H9 (cell line): ENCODE measurements around the gene YBX3. TPM values are rescaled to one million over a fixed set of nuclear protein-coding genes. Genes with fewer than 3 reads are reported as not detected.

ENCODE experiments used
- DNase-seq: peaks from one replicate; pipeline ENCODE4 v3.0.0-alpha.2; 2017
- H2AFZ ChIP-seq: one replicate; pipeline ENCODE4 v1.6.1; 2013; ENCODE audit warnings: mild to moderate bottlenecking, low read length, control low read depth, moderate library complexity
- H2AK5ac ChIP-seq: 2 replicates; pipeline ENCODE4 v1.6.1; 2013; ENCODE audit warnings: low read length, control low read depth, mixed read lengths; ENCODE audit not compliant: insufficient read length
- H2BK120ac ChIP-seq: one replicate; pipeline ENCODE4 v1.6.1; 2013; ENCODE audit warnings: low read depth, mild to moderate bottlenecking, low read length, control low read depth, inconsistent platforms; ENCODE audit not compliant: poor library complexity, severe bottlenecking
- H2BK12ac ChIP-seq: 2 replicates; pipeline ENCODE4 v1.6.1; 2013; ENCODE audit warnings: low read length, control low read depth, mixed read lengths, low read depth; ENCODE audit not compliant: insufficient read length
- H2BK15ac ChIP-seq: 2 replicates; pipeline ENCODE4 v1.6.1; 2013; ENCODE audit warnings: low read depth, low read length, control low read depth
- H2BK20ac ChIP-seq: one replicate; pipeline ENCODE4 v1.6.1; 2013; ENCODE audit warnings: low read depth, mild to moderate bottlenecking, low read length, control low read depth, inconsistent platforms; ENCODE audit not compliant: poor library complexity, severe bottlenecking
- H2BK5ac ChIP-seq: 2 replicates; pipeline ENCODE4 v1.6.1; 2013; ENCODE audit warnings: low read length, control low read depth, mixed read lengths; ENCODE audit not compliant: insufficient read length
- H3K14ac ChIP-seq: 2 replicates; pipeline ENCODE4 v1.6.1; 2013; ENCODE audit warnings: low read length, control low read depth; ENCODE audit not compliant: insufficient read depth
- H3K18ac ChIP-seq: 2 replicates; pipeline ENCODE4 v1.6.1; 2013; ENCODE audit warnings: low read depth, mild to moderate bottlenecking, mixed read lengths, low read length, control low read depth; ENCODE audit not compliant: insufficient read length
- H3K23ac ChIP-seq: 2 replicates; pipeline ENCODE4 v1.6.1; 2013; ENCODE audit warnings: low read length, control low read depth, mixed read lengths, low read depth; ENCODE audit not compliant: insufficient read length
- H3K23me2 ChIP-seq: 2 replicates; pipeline ENCODE4 v1.6.1; 2013; ENCODE audit warnings: low read depth, mild to moderate bottlenecking, mixed read lengths, low read length, control low read depth; ENCODE audit not compliant: insufficient read length, poor library complexity, severe bottlenecking
- H3K27ac ChIP-seq: 2 replicates; pipeline ENCODE4 v1.5.1; 2013; ENCODE audit warnings: low read length, control low read depth, mixed read lengths, low read depth; ENCODE audit not compliant: insufficient read length
- H3K27me3 ChIP-seq: 2 replicates; pipeline ENCODE4 v1.6.1; 2013; ENCODE audit warnings: low read length, control low read depth, inconsistent platforms; ENCODE audit not compliant: insufficient read depth
- H3K4ac ChIP-seq: 2 replicates; pipeline ENCODE4 v1.6.1; 2013; ENCODE audit warnings: low read depth, mild to moderate bottlenecking, control low read depth, inconsistent platforms, low read length, moderate library complexity
- H3K4me1 ChIP-seq: 2 replicates; pipeline ENCODE4 v1.6.1; 2013; ENCODE audit warnings: low read length, control low read depth, inconsistent platforms; ENCODE audit not compliant: insufficient read depth
- H3K4me2 ChIP-seq: 2 replicates; pipeline ENCODE4 v1.6.1; 2013; ENCODE audit warnings: low read length, control low read depth, mixed read lengths; ENCODE audit not compliant: insufficient read length, insufficient read depth
- H3K56ac ChIP-seq: 2 replicates; pipeline ENCODE4 v1.6.1; 2013; ENCODE audit warnings: low read depth, mild to moderate bottlenecking, mixed read lengths, low read length, control low read depth; ENCODE audit not compliant: insufficient read length
- H3K79me1 ChIP-seq: 2 replicates; pipeline ENCODE4 v1.6.1; 2013; ENCODE audit warnings: low read depth, mild to moderate bottlenecking, moderate library complexity, low read length, control low read depth, inconsistent platforms; ENCODE audit not compliant: insufficient read depth, poor library complexity, severe bottlenecking
- H3K79me2 ChIP-seq: 2 replicates; pipeline ENCODE4 v1.6.1; 2013; ENCODE audit warnings: low read length, control low read depth, inconsistent platforms; ENCODE audit not compliant: insufficient read depth
- H3K9ac ChIP-seq: 2 replicates; pipeline ENCODE4 v1.6.1; 2013; ENCODE audit warnings: low read length, control low read depth, mixed read lengths; ENCODE audit not compliant: insufficient read length; ENCODE audit errors: extremely low read depth
- H3K9me3 ChIP-seq: one replicate; pipeline ENCODE4 v1.6.1; 2013; ENCODE audit warnings: low read depth, low read length, inconsistent platforms; ENCODE audit not compliant: control insufficient read depth
- H3T11ph ChIP-seq: one replicate; pipeline ENCODE4 v1.6.1; 2013; ENCODE audit warnings: mild to moderate bottlenecking, low read length, control low read depth, inconsistent platforms
- H4K20me1 ChIP-seq: one replicate; pipeline ENCODE4 v1.6.1; 2013; ENCODE audit not compliant: control insufficient read depth, insufficient read length, insufficient read depth
- H4K5ac ChIP-seq: 2 replicates; pipeline ENCODE4 v1.6.1; 2013; ENCODE audit warnings: low read depth, mild to moderate bottlenecking, mixed read lengths, low read length, control low read depth; ENCODE audit not compliant: insufficient read length
- H4K8ac ChIP-seq: replicated peaks from 2 replicates; pipeline ENCODE4 v1.6.1; 2013; ENCODE audit warnings: low read length, control low read depth, mixed read lengths, low read depth; ENCODE audit not compliant: insufficient read length
- H4K91ac ChIP-seq: 2 replicates; pipeline ENCODE4 v1.6.1; 2013; ENCODE audit warnings: low read depth, mild to moderate bottlenecking, moderate library complexity, mixed read lengths, low read length, control low read depth; ENCODE audit not compliant: insufficient read length
- H3K27ac Mint-ChIP-seq, 3 experiments: 2 replicates in 2 of 3; 3 replicates in 1 of 3; pipeline ENCODE4 v1.8.0; 2020 to 2021; ENCODE audit warnings: mixed read lengths in 3 of 3, mild to moderate bottlenecking in 1 of 3, moderate library complexity in 1 of 3
- H3K27me3 Mint-ChIP-seq: 2 replicates; pipeline ENCODE4 v1.8.0; 2021; ENCODE audit warnings: low read depth, mild to moderate bottlenecking, moderate library complexity, mixed read lengths
- H3K36me3 Mint-ChIP-seq, 3 experiments: 2 replicates in 2 of 3; 3 replicates in 1 of 3; pipeline ENCODE4 v1.8.0; 2020 to 2021; ENCODE audit warnings: low read depth in 3 of 3, mixed read lengths in 3 of 3; ENCODE audit not compliant: insufficient read depth in 1 of 3
- H3K4me1 Mint-ChIP-seq, 2 experiments: 2 replicates each; pipeline ENCODE4 v1.8.0; 2020; ENCODE audit warnings: mixed read lengths in 2 of 2
- H3K4me3 Mint-ChIP-seq, 2 experiments: 2 replicates in 1 of 2; 3 replicates in 1 of 2; pipeline ENCODE4 v1.8.0; 2020 to 2021; ENCODE audit warnings: mild to moderate bottlenecking in 2 of 2, mixed read lengths in 2 of 2, moderate library complexity in 1 of 2
- H3K9me3 Mint-ChIP-seq, 2 experiments: 2 replicates in 1 of 2; 3 replicates in 1 of 2; pipeline ENCODE4 v1.8.0; 2020; ENCODE audit warnings: mild to moderate bottlenecking in 2 of 2, mixed read lengths in 2 of 2, moderate library complexity in 1 of 2
- WGBS: extraction: QIAGEN DNeasy Blood & Tissue Kit; methylation state at CpG from one replicate; pipeline ENCODE4 v1.1.7; 2013; ENCODE audit warnings: missing lambda C conversion rate, low lambda C conversion rate, mixed read lengths; ENCODE audit not compliant: insufficient read length; ENCODE audit errors: extremely low coverage; 5-methylcytosine and 5-hydroxymethylcytosine counted together
- total RNA-seq: library from RNA; stranded (reverse); gene quantifications from 2 replicates; pipeline ENCODE4 v1.2.1, GENCODE V29; 2021
- TF ChIP-seq, protein P1 (sequence below): fragments of 200-600 bp; sonication (generic); conservative IDR thresholded peaks from 3 replicates; pipeline ENCODE4 v1.8.0; 2021; ENCODE audit warnings: antibody characterized with exemption, mild to moderate bottlenecking

YBX3 gene
- total RNA-seq, 1 experiment from 2014 or later: 343 TPM

DNA sequence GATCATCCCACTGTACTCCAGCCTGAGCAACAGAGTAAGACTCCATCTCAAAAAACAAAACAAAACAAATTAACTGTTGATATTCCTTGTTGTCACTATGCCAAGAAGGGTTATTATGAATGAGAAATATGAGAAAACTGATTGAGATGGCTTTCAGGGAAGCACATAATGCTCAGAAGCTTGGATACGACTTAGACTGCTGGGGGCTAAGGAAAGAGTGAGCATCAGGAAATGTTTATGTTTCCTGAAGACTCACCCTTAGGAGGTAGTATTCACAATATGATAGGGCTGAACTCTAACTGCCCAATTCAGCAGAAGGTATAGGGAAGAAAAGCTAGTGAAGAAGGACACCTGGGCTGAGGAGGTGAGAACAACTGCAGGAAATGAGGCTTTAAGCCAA is 55.5 kb downstream of the YBX3 start:
- Histone ChIP-seq H2BK120ac (no peak overlapping the region), H3K14ac (no peak overlapping the region), H2BK12ac (no peak overlapping the region), H3K79me1 (no peaks in the 10 kb centered on the region), H3K4me2 (no peak overlapping the region), H2AFZ (no peak overlapping the region), H3K23ac (no peak overlapping the region), H3K79me2 (no peaks in the 10 kb centered on the region), H4K8ac (no peak overlapping the region), H2AK5ac (no peak overlapping the region), H2BK5ac (no peak overlapping the region), H3K9me3 (no peaks in the 10 kb centered on the region), H3K9ac (no peak overlapping the region), H4K5ac (no peak overlapping the region), H2BK15ac (no peak overlapping the region), H3K56ac (no peak overlapping the region), H3K23me2 (no peaks in the 10 kb centered on the region), H3K18ac (no peak overlapping the region), H4K20me1 (no peaks in the 10 kb centered on the region), H4K91ac (no peak overlapping the region), H3K27me3 (no peaks in the 10 kb centered on the region), H2BK20ac (no peak overlapping the region), H3K27ac (no peak overlapping the region), H3T11ph (no peak overlapping the region), H3K4ac (no peak overlapping the region), H3K4me1 (no peaks in the 10 kb centered on the region)
- H3K36me3 Mint-ChIP-seq: no peaks in the 10 kb centered on the region
- no peak overlapping the region for H3K4me3 Mint-ChIP-seq
- no CpG with 5 or more reads among the region's 1 CpG for WGBS
- DNase-seq: no peak
- peaks cover 2 to 6% of the 10 kb centered on the region in 2 experiments; a peak in 2 of 5 replicates for H3K9me3 Mint-ChIP-seq
- H3K4me1 Mint-ChIP-seq: peaks cover 3% of the 10 kb centered on the region in 2 experiments; a peak in 3 of 4 replicates
- peaks cover 3% of the 10 kb centered on the region for H3K27me3 Mint-ChIP-seq
- H3K27ac Mint-ChIP-seq: no peak overlapping the region
- TF ChIP-seq, protein P1, sequence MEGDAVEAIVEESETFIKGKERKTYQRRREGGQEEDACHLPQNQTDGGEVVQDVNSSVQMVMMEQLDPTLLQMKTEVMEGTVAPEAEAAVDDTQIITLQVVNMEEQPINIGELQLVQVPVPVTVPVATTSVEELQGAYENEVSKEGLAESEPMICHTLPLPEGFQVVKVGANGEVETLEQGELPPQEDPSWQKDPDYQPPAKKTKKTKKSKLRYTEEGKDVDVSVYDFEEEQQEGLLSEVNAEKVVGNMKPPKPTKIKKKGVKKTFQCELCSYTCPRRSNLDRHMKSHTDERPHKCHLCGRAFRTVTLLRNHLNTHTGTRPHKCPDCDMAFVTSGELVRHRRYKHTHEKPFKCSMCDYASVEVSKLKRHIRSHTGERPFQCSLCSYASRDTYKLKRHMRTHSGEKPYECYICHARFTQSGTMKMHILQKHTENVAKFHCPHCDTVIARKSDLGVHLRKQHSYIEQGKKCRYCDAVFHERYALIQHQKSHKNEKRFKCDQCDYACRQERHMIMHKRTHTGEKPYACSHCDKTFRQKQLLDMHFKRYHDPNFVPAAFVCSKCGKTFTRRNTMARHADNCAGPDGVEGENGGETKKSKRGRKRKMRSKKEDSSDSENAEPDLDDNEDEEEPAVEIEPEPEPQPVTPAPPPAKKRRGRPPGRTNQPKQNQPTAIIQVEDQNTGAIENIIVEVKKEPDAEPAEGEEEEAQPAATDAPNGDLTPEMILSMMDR: no peak
